OCI-LY7 (cell line): ENCODE measurements around the gene NAV1. TPM values are rescaled to one million over a fixed set of nuclear protein-coding genes. Genes with fewer than 3 reads are reported as not detected.

Experiments
- BruUV-seq: library from RNA; stranded (reverse); fragments of 400-500 nt; replicated peaks from 2 replicates; lab custom pipeline; 2021; lab: Mats Ljungman, UMichigan
- CTCF ChIA-PET: fragments of 300-600 bp; sonication (Branson Sonifier 250); formaldehyde crosslinking; loops from one replicate; lab custom pipeline; 2022; ENCODE audit warnings: antibody characterized with exemption; ENCODE audit not compliant: unreplicated experiment; lab: Charles Lee
- POLR2A ChIA-PET: fragments of 300-600 bp; sonication (Branson Sonifier 250); formaldehyde crosslinking; loops from one replicate; lab custom pipeline; 2022; ENCODE audit warnings: antibody characterized with exemption; lab: Charles Lee
- DNase-seq: peaks from one replicate; pipeline ENCODE4 v3.0.0-alpha.2; 2015; ENCODE audit warnings: low spot score
- H2AFZ ChIP-seq: fragments of 200-600 bp; sonication (generic), shearing (Covaris generic); 2 replicates; pipeline ENCODE4 v1.6.1; 2014; ENCODE audit warnings: mild to moderate bottlenecking, antibody characterized with exemption, low read length, moderate library complexity
- H3K27ac ChIP-seq: fragments of 200-600 bp; sonication (generic); 2 replicates; pipeline ENCODE4 v1.5.1; 2014; ENCODE audit warnings: mixed run types, low read depth, mild to moderate bottlenecking, moderate library complexity, low read length, inconsistent platforms; ENCODE audit not compliant: poor library complexity, severe bottlenecking
- H3K36me3 ChIP-seq: fragments of 200-600 bp; sonication (generic); 2 replicates; pipeline ENCODE4 v1.6.1; 2014; ENCODE audit warnings: mild to moderate bottlenecking, antibody characterized with exemption, low read length, moderate library complexity, mixed read lengths; ENCODE audit not compliant: insufficient read depth
- H3K4me1 ChIP-seq: fragments of 200-600 bp; sonication (generic); 2 replicates; pipeline ENCODE4 v1.5.1; 2014; ENCODE audit warnings: mild to moderate bottlenecking, low read length; ENCODE audit not compliant: insufficient read depth, poor library complexity, severe bottlenecking
- H3K4me2 ChIP-seq: fragments of 200-600 bp; sonication (generic); 2 replicates; pipeline ENCODE4 v1.6.1; 2014; ENCODE audit warnings: mild to moderate bottlenecking, low read length
- H3K4me3 ChIP-seq: fragments of 200-600 bp; sonication (generic); 2 replicates; pipeline ENCODE4 v1.5.1; 2014; ENCODE audit warnings: mild to moderate bottlenecking, low read depth, low read length; ENCODE audit not compliant: poor library complexity, severe bottlenecking
- H3K79me2 ChIP-seq: fragments of 200-600 bp; sonication (generic); 2 replicates; pipeline ENCODE4 v1.6.1; 2016; ENCODE audit warnings: low read depth, mild to moderate bottlenecking, low read length, moderate library complexity, mixed read lengths; ENCODE audit not compliant: insufficient read depth
- H3K9me2 ChIP-seq: fragments of 200-600 bp; sonication (generic); 2 replicates; pipeline ENCODE4 v1.6.1; 2016; ENCODE audit warnings: mild to moderate bottlenecking, low read length, mixed read lengths; ENCODE audit not compliant: insufficient read depth
- H3K9me3 ChIP-seq: fragments of 200-600 bp; sonication (generic); 2 replicates; pipeline ENCODE4 v1.6.1; 2014; ENCODE audit warnings: mild to moderate bottlenecking, mixed run types, low read length, mixed read lengths
- H4K20me1 ChIP-seq: fragments of 200-600 bp; sonication (generic); 2 replicates; pipeline ENCODE4 v1.6.1; 2014; ENCODE audit warnings: mild to moderate bottlenecking, antibody characterized with exemption, low read length, moderate library complexity, mixed read lengths; ENCODE audit not compliant: insufficient read depth
- CTCF ChIP-seq: fragments of 200-600 bp; sonication (generic); conservative IDR thresholded peaks from 2 replicates; pipeline ENCODE4 v1.5.1; 2014; ENCODE audit warnings: mild to moderate bottlenecking, antibody characterized with exemption, low read length, moderate library complexity, mixed read lengths
- EZH2phosphoT487 ChIP-seq: fragments of 200-600 bp; sonication (generic); IDR thresholded peaks from 2 replicates; pipeline ENCODE4 v1.6.1; 2018; ENCODE audit warnings: low read depth, borderline replicate concordance, mild to moderate bottlenecking, mixed run types, antibody characterized with exemption, low read length, moderate library complexity, mixed read lengths
- intact Hi-C: fragments of 100-400 bp; cut with micrococcal nuclease; formaldehyde crosslinking; loops from one replicate; pipeline ENCODE4 v1.10.0; 2022; ENCODE audit not compliant: unreplicated experiment
- total RNA-seq, 2 experiments: library from RNA; depleted of rRNA in 1 of 2; stranded (reverse); fragments of >200 nt in 1 of 2; shearing (Covaris generic) in 1 of 2; gene quantifications; 2 replicates each; pipeline ENCODE4 v1.2.3, GENCODE V29; 2014 to 2022

The NAV1 gene
- total RNA-seq, 2 experiments from 2014 or later, result 4.2 to 20.7 TPM

GRCh38 chr1:201496296-201496690 is 42.6 kb upstream of the NAV1 start:
- Histone ChIP-seq H3K9me2 (no peaks in the 10 kb centered on the region), H3K9me3 (no peaks in the 10 kb centered on the region), H3K27ac (no peak overlapping the region), H3K4me3 (no peak overlapping the region), H3K79me2 (no peaks in the 10 kb centered on the region), H3K4me2 (no peak overlapping the region), H3K4me1 (no peaks in the 10 kb centered on the region), H4K20me1 (peaks cover 4% of the 10 kb centered on the region; the same call in 1 of the 2 replicates), H3K36me3 (peaks cover 46% of the 10 kb centered on the region), H2AFZ (no peak overlapping the region)
- DNase-seq, result no peak
- ChIA-PET POLR2A (interaction anchor here (1.1 to 1.4 kb wide), 2 partner anchors 9 to 14 kb away, joined by 3 read pairs; no protein-coding TSS in a partner anchor), CTCF (no interaction called here)
- intact Hi-C loops, result no loop called here
- no peak for TF ChIP-seq CTCF
- no peak for TF ChIP-seq EZH2phosphoT487
- BruUV-seq, result no TSS peak

DNA sequence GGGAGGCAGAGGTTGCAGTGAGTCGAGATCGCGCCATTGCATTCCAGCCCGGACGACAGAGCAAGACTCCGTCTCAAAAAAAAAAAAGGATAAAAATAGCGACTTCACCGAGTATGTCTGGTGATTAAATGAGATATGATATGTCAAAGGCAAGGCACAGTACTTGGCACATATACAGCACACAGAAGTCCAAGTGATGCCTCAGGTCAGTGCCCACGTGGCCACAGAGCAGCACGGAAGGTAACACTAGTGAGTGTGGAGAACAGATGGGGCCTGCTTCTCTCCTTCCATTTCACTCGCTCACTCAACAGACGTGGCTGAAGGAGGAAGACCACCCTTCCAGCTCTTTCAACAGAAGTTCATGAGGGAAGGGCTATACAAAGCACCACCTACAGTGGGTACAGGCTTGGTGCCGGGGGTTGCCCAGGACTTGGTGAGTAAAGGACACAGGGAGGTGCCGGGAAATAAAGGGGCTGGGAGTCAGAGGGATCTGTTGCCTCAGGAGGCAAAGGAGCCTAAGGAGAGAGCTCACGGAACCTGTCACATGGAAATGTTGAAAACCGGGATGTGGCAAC is 40.9 kb upstream of the NAV1 start:
- H4K20me1 ChIP-seq, result peaks cover 4% of the 10 kb centered on the region; the same call in 1 of the 2 replicates
- POLR2A ChIA-PET, result no interaction called here

More for the DNA sequence above, 40.9 kb upstream of the NAV1 start:
- Histone ChIP-seq H2AFZ (no peak overlapping the region), H3K4me1 (peaks cover 11% of the 10 kb centered on the region), H3K9me2 (no peaks in the 10 kb centered on the region), H3K27ac (no peak overlapping the region), H3K9me3 (no peaks in the 10 kb centered on the region), H3K4me2 (no peak overlapping the region), H3K79me2 (peaks cover 4% of the 10 kb centered on the region; the same call in 1 of the 2 replicates), H3K36me3 (peaks cover 30% of the 10 kb centered on the region), H3K4me3 (no peak overlapping the region)
- BruUV-seq, result no TSS peak
- intact Hi-C loops, result no loop called here
- no peak for DNase-seq
- no peak for TF ChIP-seq CTCF
- TF ChIP-seq EZH2phosphoT487, result no peak
- CTCF ChIA-PET, result interaction anchor here (0.9 kb wide), 1 partner anchor 15 kb away, joined by 4 read pairs; no protein-coding TSS in a partner anchor
